SW480 (cell line): ENCODE data around the gene ARHGEF10L.

Experiments
- DNase-seq: peaks from one replicate; pipeline ENCODE4 v3.0.0-alpha.2; 2016; ENCODE audit warnings: low spot score

The ARHGEF10L gene

GRCh38 chr1:17569200-17570139 lies 30.0 kb downstream of the ARHGEF10L start:
- peak; percentile 75 for DNase-seq

- no peak for DNase-seq
Measured at GRCh38 chr1:17570228-17570627, 30.7 kb downstream of the ARHGEF10L start.

- DNase-seq, result no peak
Measured at GRCh38 chr1:17572264-17572985, 32.9 kb downstream of the ARHGEF10L start.

DNA sequence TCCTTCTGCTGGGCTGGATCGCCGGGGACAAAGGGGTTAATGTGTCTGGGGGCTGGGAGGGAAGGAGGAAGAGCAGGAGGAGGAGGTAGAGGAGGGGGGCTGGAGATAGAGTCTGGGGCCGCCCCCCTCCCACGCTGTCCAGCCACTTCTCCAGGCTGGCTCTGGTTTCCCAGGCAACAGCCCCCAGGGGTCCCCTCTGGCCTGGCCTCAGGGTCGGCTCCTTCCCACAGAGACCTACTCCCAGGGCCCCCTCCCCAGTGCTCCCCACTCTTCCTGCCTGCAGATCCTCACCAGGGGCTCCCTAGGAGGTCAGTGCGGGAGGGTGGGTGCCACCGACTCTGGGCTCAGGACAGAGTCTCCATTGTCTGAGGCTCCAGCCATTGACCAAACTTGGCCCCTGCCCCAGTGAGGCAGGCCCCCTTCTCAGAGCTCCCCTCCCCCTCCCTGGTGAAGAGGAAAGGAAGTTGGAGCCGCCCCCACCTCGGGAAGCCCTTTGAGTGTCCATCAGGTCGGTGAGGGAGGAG lies 34.1 kb downstream of the ARHGEF10L start:
- no peak for DNase-seq

DNA sequence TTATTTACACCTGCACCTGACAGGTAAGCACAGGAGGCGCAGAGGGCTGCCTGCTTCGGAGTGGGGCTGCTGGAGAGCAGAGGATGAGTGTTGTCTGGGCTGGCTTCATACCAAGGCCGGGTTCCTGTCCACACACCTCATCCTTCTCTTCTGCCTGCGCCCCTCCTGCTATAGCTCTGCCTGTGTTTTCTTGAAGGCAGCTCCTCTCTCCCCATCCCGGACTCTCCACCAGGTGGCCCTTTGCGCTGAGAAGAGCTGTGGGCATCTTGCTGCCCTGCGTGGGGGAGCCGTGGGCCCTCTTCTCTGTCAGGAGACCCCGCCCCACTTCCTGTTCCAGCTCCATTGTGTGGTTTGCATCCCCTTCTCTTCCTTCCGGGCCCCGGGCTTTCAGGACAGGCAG lies 35.0 kb downstream of the ARHGEF10L start:
- DNase-seq, result no peak

DNA sequence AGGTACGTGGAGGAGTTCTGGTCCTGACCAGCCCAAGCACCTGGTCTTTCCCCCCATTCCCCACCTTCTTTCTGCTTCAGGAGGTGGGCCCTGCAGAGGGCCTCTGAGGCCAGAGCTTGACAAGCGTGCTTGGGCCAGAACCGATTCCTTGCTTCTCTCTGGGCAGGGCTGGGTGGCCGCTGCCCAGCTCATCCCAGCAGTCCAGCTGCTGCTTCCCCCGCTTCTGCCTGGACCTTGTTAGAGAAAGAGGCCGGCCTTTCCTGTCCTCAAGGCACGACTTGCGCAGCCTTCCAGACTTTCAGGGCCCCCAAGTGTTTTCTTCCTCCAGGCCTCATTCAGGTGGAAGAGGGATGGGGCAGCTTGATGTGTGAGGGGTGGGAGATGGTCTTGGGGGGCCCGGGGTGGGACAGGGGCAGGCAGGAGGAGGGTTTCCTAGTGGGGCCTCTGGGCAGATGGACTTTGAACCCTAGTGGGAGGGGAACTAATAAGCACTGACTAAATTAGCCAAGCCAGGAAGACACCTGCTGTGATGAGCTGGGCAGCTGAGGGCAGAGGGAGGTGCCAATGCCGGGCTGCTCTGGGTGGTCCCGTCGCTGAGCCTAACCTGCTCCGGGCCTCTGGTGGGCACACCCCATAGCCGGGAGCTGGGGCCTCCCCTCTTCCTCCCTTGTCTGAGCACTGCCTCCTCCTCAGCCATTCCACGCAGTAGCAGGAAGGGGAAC lies 36.5 kb downstream of the ARHGEF10L start:
- DNase-seq, result peak; percentile 40

- DNase-seq, result no peak
Measured at GRCh38 chr1:17576519-17576853, 37.0 kb downstream of the ARHGEF10L start.

DNA sequence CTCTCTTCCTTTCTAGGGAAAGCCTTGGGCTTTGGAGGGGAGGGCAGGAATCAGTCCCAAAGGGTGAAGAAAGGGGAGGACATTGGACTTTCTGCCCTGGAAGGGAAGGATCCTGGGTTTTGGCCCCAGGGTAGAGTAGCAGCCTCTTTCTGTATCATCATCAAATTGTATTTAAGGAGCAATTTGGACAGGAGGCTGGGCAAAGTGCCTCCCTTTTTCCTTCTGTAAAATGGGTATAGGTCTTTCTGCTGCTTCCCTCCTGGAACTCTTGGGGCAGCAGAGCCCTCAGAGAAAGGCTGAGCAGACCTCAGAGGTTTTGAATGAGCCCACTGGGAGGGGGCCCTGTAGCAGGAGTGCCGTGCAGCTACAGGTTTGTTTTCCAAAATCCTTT lies 38.4 kb downstream of the ARHGEF10L start:
- DNase-seq, result no peak

DNA sequence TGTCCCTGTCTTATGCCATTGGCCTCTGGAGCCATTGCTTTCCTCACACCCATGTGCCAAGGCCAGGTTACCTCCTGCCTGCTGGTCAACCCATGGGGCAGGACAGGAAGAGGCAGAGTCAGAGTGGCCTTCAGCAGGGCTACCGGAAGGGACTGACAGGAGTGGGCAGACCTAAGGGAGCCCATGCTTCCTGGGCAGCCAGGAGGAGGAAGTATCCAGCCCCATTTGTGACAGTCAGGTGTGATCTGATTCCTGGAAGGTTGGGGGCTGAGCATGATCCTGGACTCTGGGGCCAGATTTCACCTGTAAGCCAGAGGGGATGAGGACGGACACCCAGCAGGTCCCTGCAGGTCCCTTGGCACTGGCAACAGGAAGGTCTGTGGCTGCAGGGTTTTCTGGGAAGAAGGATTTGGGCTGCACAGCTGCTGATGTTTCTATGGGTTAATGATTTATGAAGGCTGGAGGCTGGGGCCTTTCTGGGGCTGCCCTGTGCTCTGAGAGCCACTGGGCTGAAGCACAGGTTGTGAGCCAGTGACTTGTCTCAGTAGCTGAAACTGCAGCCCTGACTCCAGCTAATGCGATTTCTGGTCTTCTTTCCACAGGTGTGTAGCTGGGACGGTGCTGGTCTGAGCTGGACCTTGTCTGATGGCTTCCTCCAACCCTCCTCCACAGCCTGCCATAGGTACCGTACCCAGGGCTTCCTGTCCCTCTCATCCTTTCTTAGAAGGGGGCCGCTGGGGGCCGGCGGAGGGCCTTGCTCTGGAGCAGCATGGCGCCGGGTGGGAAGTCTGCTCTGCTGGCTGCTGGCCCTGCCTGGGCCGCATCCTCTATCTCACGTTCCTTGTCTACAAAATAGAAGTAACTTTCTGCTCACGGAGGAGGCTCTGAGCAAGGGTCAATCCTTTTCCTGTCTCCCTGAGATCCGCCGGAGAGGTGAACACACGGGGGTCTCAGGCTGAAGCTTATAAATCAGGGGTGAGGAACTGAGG lies 40.7 kb downstream of the ARHGEF10L start:
- peak; percentile 76 for DNase-seq

DNA sequence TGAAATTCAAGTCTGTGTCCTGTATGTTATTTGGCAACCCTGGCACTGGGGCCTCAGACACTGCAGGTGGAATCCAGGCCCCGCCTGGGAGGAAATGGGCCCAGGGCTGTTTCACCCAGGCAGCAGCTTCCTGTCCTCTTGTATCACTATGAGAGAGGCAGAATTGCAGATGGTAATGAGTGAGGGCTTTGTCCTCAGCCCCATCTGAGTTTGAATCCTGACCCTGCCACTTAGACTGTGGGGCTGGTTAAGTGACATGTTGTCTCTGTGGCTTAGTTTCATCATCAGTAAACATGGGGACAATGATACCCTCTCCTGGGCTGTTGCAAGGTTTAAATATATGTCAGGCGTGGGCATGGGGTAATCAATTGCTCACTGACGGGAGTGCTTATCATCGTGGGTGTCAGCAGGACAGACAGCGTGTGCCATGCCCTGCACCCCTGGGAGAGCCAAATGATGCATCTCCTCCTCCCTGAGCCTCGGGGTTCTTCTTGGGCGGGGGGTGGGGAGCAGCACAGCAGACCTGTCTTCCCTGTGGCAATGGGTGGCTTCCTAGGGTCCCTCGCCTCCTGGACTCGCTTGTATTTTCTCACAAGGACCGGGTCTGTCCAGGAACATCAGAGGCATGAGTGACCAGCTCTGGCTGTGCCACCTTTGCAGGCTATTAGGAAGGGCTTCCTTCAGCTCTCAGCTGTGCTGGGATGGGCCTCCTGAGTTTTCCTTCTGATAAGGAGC lies 42.1 kb downstream of the ARHGEF10L start:
- no peak for DNase-seq

DNA sequence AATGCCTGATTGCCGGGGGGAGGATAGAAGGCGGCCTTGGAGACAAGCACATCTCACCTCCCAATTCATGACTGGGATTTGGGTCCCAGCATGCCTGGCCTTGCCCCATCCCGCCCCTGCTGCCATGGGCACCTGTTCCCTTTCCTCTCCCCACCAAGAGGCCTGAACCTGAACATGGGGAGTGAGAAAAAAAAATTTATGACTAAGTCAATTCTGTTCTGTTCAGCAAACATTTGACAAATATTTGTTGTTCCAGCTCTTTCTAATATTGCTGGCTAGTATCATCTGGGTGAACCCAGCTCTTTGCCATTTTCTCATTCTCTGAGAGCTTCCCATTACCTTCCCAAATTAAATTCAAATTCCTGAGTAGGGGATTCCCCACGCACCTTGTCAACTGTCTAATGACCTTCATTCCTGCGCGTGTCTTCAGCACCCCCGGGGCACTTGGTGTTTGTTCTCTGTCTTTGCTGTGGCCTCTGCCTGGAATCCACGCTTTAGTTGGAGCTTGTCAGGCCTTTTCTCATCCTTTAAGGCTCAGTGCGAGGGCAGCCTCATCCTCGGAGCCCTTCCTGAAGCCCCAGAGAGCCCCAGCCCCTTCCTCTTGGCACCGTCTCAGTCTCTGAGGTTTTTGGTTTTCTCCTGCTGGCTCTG lies 42.8 kb downstream of the ARHGEF10L start:
- no peak for DNase-seq

GRCh38 chr1:17584539-17584938 lies 45.0 kb downstream of the ARHGEF10L start:
- no peak for DNase-seq

GRCh38 chr1:17585266-17585987 lies 45.9 kb downstream of the ARHGEF10L start:
- DNase-seq, result no peak

DNA sequence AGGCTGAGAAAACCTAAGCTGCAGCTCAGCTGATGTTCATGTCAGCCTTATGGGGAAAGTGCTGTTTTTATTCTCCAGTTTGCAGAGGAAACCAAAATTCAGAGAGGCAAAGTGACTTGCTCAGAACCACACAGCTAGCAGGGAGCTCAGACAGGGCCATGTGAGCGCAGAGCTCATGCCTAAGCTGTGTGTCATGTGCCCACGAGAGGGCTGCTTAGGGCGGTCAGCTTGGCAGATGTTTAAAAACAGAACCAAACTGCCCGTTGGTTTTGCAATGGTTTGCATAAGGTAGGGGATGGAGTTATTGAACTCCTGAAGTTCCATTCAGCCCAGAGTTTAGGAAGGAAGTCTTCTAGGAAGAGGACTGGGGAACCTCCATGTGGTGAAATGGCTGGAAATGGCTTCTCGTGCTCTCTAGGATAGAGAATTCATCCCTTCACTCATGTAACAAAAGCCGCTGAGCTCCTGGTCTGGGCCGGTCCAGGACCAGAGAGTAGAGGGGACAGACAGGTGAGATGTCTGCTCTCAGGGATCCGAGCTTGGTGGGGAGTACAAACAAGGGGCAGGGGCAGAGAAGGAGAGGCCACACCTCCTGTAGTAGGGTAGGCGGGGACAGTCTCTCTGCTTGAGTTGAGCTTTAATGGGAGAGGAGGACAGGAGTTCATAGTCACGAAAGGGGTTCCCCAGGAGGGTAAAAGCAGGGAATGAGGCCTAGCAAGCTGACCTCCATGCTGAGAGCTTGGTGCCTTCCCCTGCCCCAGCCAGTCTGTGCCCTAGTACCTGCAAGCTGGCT lies 46.9 kb downstream of the ARHGEF10L start:
- peak; percentile 30 for DNase-seq

DNA sequence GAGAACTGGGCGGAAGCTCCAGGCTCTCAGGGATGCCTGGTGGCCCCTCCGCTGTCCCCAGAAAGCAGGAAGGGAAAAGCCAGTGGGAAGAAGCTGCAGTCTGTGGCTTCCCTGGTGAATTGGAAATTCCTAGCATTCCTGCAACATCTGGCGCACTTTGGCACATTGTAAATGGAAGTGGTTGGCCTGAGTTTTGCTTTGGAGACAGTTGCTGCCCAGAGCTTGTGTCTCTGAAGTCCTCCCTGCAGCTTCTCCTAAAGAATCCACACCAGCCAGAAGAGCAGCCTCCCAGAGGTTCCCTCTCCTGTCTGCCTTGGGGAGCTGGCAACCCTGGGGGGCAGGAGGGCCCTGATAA lies 48.2 kb downstream of the ARHGEF10L start:
- peak; percentile 73 for DNase-seq

GRCh38 chr1:17588048-17588871 lies 48.8 kb downstream of the ARHGEF10L start:
- peak; percentile 78 for DNase-seq

GRCh38 chr1:17591814-17592430 lies 52.4 kb downstream of the ARHGEF10L start:
- no peak for DNase-seq
